Epithelial cell of esophagus (primary cell): ENCODE results near the gene CDKAL1.

Experiments used
- DNase-seq: peaks from one replicate; pipeline ENCODE4 v3.0.0; 2010; ENCODE audit warnings: low read depth
- H3K4me3 ChIP-seq: 2 replicates; pipeline ENCODE4 v1.5.1; 2011; ENCODE audit warnings: mild to moderate bottlenecking, low read length, control low read depth
- TF ChIP-seq, protein P1 (sequence below): IDR thresholded peaks from 2 replicates; pipeline ENCODE4 v1.5.1; 2011; ENCODE audit warnings: low read depth, mild to moderate bottlenecking, low read length, control low read depth, inconsistent platforms; ENCODE audit not compliant: insufficient read depth; ENCODE audit errors: missing control alignments

The CDKAL1 gene

DNA sequence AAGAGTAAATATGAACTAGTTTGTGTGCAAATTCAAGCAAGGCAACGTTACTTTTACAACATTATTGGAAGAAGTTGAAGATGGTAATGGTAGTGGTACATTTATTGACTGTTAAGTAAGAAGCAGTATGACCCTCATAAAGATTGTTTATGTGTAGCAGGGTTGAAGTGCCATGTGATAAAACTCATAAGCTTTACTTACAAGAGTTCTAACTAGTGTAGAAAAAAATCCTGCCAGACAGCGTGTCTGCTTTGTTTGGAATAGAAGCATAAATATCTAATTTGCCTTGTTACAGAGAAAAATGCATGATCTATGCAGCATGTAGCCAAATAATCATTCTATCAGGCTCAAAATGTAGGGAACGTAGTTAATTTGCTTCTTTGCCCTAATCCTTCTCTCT lies 608.5 kb downstream of the CDKAL1 start:
- no peak for DNase-seq
- TF ChIP-seq, protein P1, sequence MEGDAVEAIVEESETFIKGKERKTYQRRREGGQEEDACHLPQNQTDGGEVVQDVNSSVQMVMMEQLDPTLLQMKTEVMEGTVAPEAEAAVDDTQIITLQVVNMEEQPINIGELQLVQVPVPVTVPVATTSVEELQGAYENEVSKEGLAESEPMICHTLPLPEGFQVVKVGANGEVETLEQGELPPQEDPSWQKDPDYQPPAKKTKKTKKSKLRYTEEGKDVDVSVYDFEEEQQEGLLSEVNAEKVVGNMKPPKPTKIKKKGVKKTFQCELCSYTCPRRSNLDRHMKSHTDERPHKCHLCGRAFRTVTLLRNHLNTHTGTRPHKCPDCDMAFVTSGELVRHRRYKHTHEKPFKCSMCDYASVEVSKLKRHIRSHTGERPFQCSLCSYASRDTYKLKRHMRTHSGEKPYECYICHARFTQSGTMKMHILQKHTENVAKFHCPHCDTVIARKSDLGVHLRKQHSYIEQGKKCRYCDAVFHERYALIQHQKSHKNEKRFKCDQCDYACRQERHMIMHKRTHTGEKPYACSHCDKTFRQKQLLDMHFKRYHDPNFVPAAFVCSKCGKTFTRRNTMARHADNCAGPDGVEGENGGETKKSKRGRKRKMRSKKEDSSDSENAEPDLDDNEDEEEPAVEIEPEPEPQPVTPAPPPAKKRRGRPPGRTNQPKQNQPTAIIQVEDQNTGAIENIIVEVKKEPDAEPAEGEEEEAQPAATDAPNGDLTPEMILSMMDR, result no peak
- H3K4me3 ChIP-seq, result no peak overlapping the region

DNA sequence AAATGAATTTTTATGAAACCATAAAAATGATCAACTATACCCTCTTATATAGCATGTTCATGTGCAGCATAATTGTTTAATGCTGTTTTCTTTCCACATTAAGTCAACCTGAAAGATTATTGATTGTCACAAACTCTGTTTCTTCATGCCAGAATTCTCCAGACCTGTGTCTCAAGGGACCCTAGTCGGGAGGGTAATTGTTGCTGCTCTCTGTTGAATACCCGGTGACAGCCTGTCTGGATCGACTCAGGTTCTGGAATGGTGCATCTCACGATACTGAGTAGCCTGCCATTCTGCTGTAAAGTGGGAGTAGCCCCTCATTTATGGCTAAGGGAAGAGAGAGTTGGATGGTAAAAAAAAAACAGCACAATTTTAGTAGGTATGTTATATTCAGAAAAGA lies 609.4 kb downstream of the CDKAL1 start:
- TF ChIP-seq, protein P1, result no peak
- no peak overlapping the region for H3K4me3 ChIP-seq
- DNase-seq, result no peak

DNA sequence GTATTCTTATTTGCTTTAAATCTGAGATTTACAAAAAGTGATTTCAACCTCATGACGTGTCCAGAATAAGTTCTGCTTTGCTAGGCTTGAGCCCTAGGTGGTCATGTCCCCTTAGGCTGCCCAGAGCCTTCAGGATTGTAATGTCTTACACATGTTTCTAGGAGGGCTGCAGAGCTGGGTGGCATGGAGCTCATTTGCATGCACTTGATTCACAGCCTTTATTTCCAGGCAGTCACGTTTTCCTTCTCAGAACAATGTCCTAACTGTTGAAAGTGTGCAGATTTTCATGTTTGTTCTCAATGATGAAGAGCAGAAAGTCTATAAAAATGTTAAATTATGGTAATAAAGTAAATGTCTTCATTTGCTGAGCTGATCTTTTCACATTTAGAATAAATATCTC lies 610.7 kb downstream of the CDKAL1 start:
- no peak for DNase-seq
- TF ChIP-seq, protein P1, result no peak
- no peak overlapping the region for H3K4me3 ChIP-seq

DNA sequence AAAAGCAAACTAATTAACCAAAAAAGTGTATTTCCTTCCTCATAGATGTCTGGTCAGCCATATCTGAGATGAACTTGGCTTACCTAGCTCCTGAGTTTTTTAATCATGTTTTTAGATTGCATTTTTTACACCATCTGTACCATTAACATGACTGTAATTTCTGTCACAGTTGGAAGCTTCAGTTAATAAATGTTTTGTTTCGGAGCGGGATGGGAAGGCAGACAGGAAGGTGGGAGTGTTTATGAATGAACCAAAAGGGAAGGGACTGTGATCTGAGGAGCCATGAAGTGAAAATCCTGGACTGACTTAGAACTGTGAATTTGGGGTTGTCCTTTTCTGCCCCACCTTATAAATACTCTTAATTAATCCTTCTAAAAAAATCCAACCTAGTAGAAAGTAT lies 613.7 kb downstream of the CDKAL1 start:
- DNase-seq, result no peak

DNA sequence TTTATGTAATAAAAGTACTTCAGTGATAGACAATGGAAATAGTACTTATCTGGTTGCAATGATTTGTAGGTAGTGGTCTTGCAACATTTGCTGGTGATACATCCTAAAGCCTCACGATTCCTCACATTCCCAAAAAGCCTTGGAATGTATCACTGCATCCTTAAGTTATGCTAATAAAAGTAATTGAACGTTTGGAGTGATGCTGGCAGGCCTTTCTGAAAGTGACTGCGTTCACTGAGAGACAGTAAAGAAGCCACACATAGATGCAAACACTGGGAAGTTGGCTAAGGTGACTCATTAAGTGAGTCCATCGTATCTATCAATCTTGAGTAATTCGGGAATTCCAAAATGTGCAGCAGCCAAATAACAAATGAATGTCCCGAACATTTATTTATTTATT lies 615.2 kb downstream of the CDKAL1 start:
- no peak overlapping the region for H3K4me3 ChIP-seq
- DNase-seq, result peak; percentile 18
- TF ChIP-seq, protein P1, result no peak

More for the DNA sequence above, 613.7 kb downstream of the CDKAL1 start:
- TF ChIP-seq, protein P1, result no peak
- H3K4me3 ChIP-seq, result no peak overlapping the region

DNA sequence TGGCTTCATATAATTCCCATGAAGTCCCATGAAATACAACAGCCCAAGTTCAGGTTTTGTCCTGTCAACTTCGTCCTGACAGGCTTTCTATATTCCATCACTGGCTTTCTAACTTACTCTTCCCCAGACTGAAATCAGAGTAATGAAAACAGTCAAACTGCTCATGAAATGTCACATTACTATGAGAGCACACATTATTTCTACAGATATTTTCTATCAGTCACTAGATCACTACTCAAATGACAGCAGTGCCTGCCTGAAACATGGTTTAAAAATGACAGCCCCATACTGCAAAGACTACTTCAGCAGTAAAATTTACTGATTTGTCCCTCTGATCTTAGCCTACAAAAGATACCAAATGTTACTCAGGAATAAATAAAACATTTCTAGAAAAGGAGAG lies 616.4 kb downstream of the CDKAL1 start:
- DNase-seq, result no peak
- H3K4me3 ChIP-seq, result no peak overlapping the region
- TF ChIP-seq, protein P1, result no peak

DNA sequence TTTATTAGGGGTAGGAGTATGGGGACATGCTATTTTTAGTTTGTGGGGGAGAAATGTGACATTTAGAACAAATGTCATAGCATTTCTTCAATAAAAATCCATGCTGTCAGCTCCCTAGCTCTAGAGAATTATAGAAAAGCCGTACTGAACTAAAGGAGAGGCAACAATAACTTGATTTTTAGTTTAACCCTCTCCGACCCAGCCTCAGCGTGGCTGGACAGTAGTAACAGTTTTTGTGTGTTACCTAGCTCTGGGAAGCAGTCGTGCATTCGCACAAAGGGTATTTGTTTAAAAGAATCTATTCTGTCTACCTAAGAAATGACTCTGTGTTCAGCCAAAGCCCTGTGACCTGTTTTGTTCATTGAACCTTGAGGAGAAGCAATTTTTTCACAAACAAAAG lies 616.9 kb downstream of the CDKAL1 start:
- TF ChIP-seq, protein P1, result no peak
- no peak for DNase-seq
- H3K4me3 ChIP-seq, result no peak overlapping the region
